GM23338 (cell line): ENCODE measurements around the gene TRIM67. TPM values are rescaled to one million over a fixed set of nuclear protein-coding genes. Genes with fewer than 3 reads are reported as not detected.

Experiments
- ATAC-seq: fragments of 200-7000 bp; cut with Tn5 transposase; 3 replicates; pipeline ENCODE4 v1.9.1; 2020
- DNase-seq: peaks from one replicate; pipeline ENCODE4 v3.0.0-alpha.2; 2015; ENCODE audit warnings: low spot score
- H2AFZ ChIP-seq: fragments of 200-600 bp; sonication (generic); 2 replicates; pipeline ENCODE4 v1.8.0; 2016; ENCODE audit warnings: antibody characterized with exemption, mild to moderate bottlenecking, moderate library complexity
- H3F3A ChIP-seq: fragments of 200-600 bp; sonication (generic); replicated peaks from 2 replicates; pipeline ENCODE4 v1.8.0; 2017; ENCODE audit warnings: antibody characterized with exemption, mixed run types, low read depth
- H3K27ac ChIP-seq: fragments of 200-600 bp; sonication (generic); 2 replicates; pipeline ENCODE4 v1.6.1; 2016; ENCODE audit warnings: low read depth
- H3K27me3 ChIP-seq: fragments of 200-600 bp; sonication (generic); 2 replicates; pipeline ENCODE4 v1.8.0; 2016; ENCODE audit warnings: mild to moderate bottlenecking, mixed run types, moderate library complexity; ENCODE audit not compliant: insufficient read depth
- H3K36me3 ChIP-seq: fragments of 200-600 bp; sonication (generic); 2 replicates; pipeline ENCODE4 v1.8.0; 2016; ENCODE audit warnings: mild to moderate bottlenecking; ENCODE audit not compliant: insufficient read depth
- H3K4me1 ChIP-seq: fragments of 200-600 bp; sonication (generic); 2 replicates; pipeline ENCODE4 v1.8.0; 2016; ENCODE audit warnings: mild to moderate bottlenecking, moderate library complexity; ENCODE audit not compliant: insufficient read depth
- H3K4me2 ChIP-seq: fragments of 200-600 bp; sonication (generic); 2 replicates; pipeline ENCODE4 v1.7.1; 2017; ENCODE audit warnings: mixed run types
- H3K4me3 ChIP-seq: fragments of 200-600 bp; sonication (generic); 2 replicates; pipeline ENCODE4 v1.6.1; 2016; ENCODE audit warnings: mixed run types
- H3K79me2 ChIP-seq: fragments of 200-600 bp; sonication (generic); replicated peaks from 2 replicates; pipeline ENCODE4 v1.8.0; 2017; ENCODE audit warnings: mild to moderate bottlenecking; ENCODE audit not compliant: insufficient read depth
- H3K9me2 ChIP-seq: fragments of 200-600 bp; sonication (generic); 2 replicates; pipeline ENCODE4 v1.8.0; 2017; ENCODE audit not compliant: insufficient read depth
- H4K20me1 ChIP-seq: fragments of 200-600 bp; sonication (generic); replicated peaks from 2 replicates; pipeline ENCODE4 v1.8.0; 2017; ENCODE audit warnings: mild to moderate bottlenecking; ENCODE audit not compliant: insufficient read depth
- H3K27ac Mint-ChIP-seq: 2 replicates; pipeline ENCODE4 v1.8.0; 2020; ENCODE audit warnings: inconsistent platforms, mild to moderate bottlenecking, moderate library complexity, mixed read lengths
- H3K27me3 Mint-ChIP-seq: 3 replicates; pipeline ENCODE4 v1.8.0; 2022; ENCODE audit warnings: low read depth, mild to moderate bottlenecking, moderate library complexity, mixed read lengths, inconsistent platforms; ENCODE audit not compliant: insufficient read depth, poor library complexity
- H3K36me3 Mint-ChIP-seq: 3 replicates; pipeline ENCODE4 v1.8.0; 2021; ENCODE audit warnings: low read depth, mild to moderate bottlenecking, inconsistent platforms, moderate library complexity, mixed read lengths
- H3K4me1 Mint-ChIP-seq: 3 replicates; pipeline ENCODE4 v1.8.0; 2020; ENCODE audit warnings: mild to moderate bottlenecking, inconsistent platforms, mixed read lengths
- H3K4me3 Mint-ChIP-seq: 3 replicates; pipeline ENCODE4 v1.8.0; 2021; ENCODE audit warnings: moderate library complexity, mild to moderate bottlenecking, inconsistent platforms, mixed read lengths
- H3K9me3 Mint-ChIP-seq: 3 replicates; pipeline ENCODE4 v1.8.0; 2020; ENCODE audit warnings: moderate library complexity, mild to moderate bottlenecking, inconsistent platforms, mixed read lengths
- CREB1 ChIP-seq: fragments of 250-450 bp; sonication (Bioruptor Pico); IDR thresholded peaks from 2 replicates; pipeline ENCODE4 v1.5.0; 2020; ENCODE audit warnings: low read depth, mild to moderate bottlenecking, moderate library complexity
- EZH2 ChIP-seq: fragments of 200-600 bp; sonication (generic); IDR thresholded peaks from one replicate; pipeline ENCODE4 v1.8.0; 2017; ENCODE audit warnings: antibody characterized with exemption, mild to moderate bottlenecking, low read depth; ENCODE audit not compliant: unreplicated experiment
- EZH2phosphoT487 ChIP-seq: fragments of 200-600 bp; sonication (generic); IDR thresholded peaks from one replicate; pipeline ENCODE4 v1.8.1; 2018; ENCODE audit warnings: antibody characterized with exemption; ENCODE audit not compliant: unreplicated experiment
- JUNB ChIP-seq: IDR thresholded peaks from one replicate; pipeline ENCODE4 v1.6.1; 2016; ENCODE audit warnings: antibody characterized with exemption; ENCODE audit not compliant: unreplicated experiment
- NANOG ChIP-seq: IDR thresholded peaks from 2 replicates; pipeline ENCODE4 v1.6.1; 2016; ENCODE audit warnings: antibody characterized with exemption, borderline replicate concordance
- POLR2AphosphoS5 ChIP-seq: IDR thresholded peaks from 2 replicates; pipeline ENCODE4 v1.6.1; 2016; ENCODE audit warnings: antibody characterized with exemption, low read depth
- STAT1 ChIP-seq: IDR thresholded peaks from one replicate; pipeline ENCODE4 v1.6.1; 2016; ENCODE audit warnings: antibody characterized with exemption; ENCODE audit not compliant: unreplicated experiment
- ZNF114 ChIP-seq: fragments of 250-450 bp; sonication (Bioruptor Pico); IDR thresholded peaks from 2 replicates; pipeline ENCODE4 v1.5.0; 2020; ENCODE audit warnings: mild to moderate bottlenecking, moderate library complexity
- ZNF331 ChIP-seq: fragments of 250-450 bp; sonication (Bioruptor Pico); IDR thresholded peaks from 2 replicates; pipeline ENCODE4 v1.5.0; 2020; ENCODE audit warnings: low read depth, mild to moderate bottlenecking, moderate library complexity
- polyA plus RNA-seq: library from polyadenylated mRNA; unstranded; fragments of >200 nt; fragmentation: Nextera tagmentation; extraction: Ambion mirVana; gene quantifications from 2 replicates; pipeline ENCODE4 v1.2.1, GENCODE V29; 2016
- total RNA-seq: library from RNA; depleted of rRNA; stranded (reverse); fragments of >200 nt; shearing (Covaris generic); gene quantifications from 2 replicates; pipeline ENCODE4 v1.2.3, GENCODE V29; 2014
- TF ChIP-seq, protein P1 (sequence below), 2 experiments: fragments of 200-600 bp in 1 of 2; sonication (generic) in 1 of 2; conservative IDR thresholded peaks; 2 replicates each; pipeline versions ENCODE4 v1.5.1 to v1.6.1; 2016 to 2017; ENCODE audit warnings: antibody characterized with exemption in 2 of 2, low read depth in 2 of 2, mild to moderate bottlenecking in 2 of 2, moderate library complexity in 1 of 2
- TF ChIP-seq, protein P2 (sequence below): IDR thresholded peaks from 2 replicates; pipeline ENCODE4 v1.6.1; 2016; ENCODE audit warnings: antibody characterized with exemption
- TF ChIP-seq, protein P3 (sequence below): IDR thresholded peaks from one replicate; pipeline ENCODE4 v1.6.1; 2018; ENCODE audit warnings: antibody characterized with exemption; ENCODE audit not compliant: unreplicated experiment
- TF ChIP-seq, protein P4 (sequence below): fragments of 250-450 bp; sonication (Bioruptor Pico); IDR thresholded peaks from 2 replicates; pipeline ENCODE4 v1.5.0; 2020; ENCODE audit warnings: mild to moderate bottlenecking, moderate library complexity

Gene TRIM67
- total and polyA plus RNA-seq, 2 experiments from 2014 or later = 0.03 TPM; not detected in 1

DNA sequence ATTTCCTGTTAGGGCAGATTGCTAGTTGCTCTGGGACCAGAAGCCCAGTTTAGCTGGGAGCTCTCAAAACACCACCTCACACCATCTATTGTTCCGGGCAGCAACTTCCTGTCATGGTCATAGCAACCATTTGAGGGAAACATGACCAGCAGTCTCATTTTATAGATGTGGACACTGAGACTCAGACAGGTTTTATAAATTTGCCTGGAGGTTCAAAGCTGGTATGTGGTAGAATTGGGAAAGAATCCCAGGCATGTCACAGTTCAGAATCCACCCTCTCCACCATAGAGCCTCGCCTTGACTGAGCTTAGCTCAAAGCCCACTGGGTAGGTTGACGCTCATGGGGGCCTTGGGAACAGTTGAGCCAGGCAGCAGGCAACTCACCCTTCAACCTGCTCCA, 14.0 kb upstream of the TRIM67 start:
- Histone ChIP-seq H3K79me2 (no peaks in the 10 kb centered on the region), H3F3A (no peaks in the 10 kb centered on the region), H2AFZ (no peak overlapping the region), H3K9me2 (no peaks in the 10 kb centered on the region), H3K4me3 (no peak overlapping the region), H3K4me2 (no peak overlapping the region), H3K4me1 (no peaks in the 10 kb centered on the region), H3K27ac (no peak overlapping the region), H4K20me1 (no peaks in the 10 kb centered on the region), H3K36me3 (no peaks in the 10 kb centered on the region), H3K27me3 (no peaks in the 10 kb centered on the region)
- Mint-ChIP-seq H3K9me3 (peaks cover 28% of the 10 kb centered on the region), H3K4me1 (no peaks in the 10 kb centered on the region), H3K27ac (no peak overlapping the region), H3K36me3 (peaks cover 11% of the 10 kb centered on the region), H3K4me3 (no peak overlapping the region), H3K27me3 (peaks cover 6% of the 10 kb centered on the region)
- TF ChIP-seq CREB1 (CRISPR knock-in tag) (no peak), STAT1 (no peak), ZNF114 (CRISPR knock-in tag) (no peak), NANOG (no peak), EZH2phosphoT487 (no peak), EZH2 (no peak), POLR2AphosphoS5 (no peak), ZNF331 (CRISPR knock-in tag) (no peak), JUNB (no peak)
- TF ChIP-seq, protein P1, sequence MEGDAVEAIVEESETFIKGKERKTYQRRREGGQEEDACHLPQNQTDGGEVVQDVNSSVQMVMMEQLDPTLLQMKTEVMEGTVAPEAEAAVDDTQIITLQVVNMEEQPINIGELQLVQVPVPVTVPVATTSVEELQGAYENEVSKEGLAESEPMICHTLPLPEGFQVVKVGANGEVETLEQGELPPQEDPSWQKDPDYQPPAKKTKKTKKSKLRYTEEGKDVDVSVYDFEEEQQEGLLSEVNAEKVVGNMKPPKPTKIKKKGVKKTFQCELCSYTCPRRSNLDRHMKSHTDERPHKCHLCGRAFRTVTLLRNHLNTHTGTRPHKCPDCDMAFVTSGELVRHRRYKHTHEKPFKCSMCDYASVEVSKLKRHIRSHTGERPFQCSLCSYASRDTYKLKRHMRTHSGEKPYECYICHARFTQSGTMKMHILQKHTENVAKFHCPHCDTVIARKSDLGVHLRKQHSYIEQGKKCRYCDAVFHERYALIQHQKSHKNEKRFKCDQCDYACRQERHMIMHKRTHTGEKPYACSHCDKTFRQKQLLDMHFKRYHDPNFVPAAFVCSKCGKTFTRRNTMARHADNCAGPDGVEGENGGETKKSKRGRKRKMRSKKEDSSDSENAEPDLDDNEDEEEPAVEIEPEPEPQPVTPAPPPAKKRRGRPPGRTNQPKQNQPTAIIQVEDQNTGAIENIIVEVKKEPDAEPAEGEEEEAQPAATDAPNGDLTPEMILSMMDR (conservative IDR thresholded peaks at IDR 0.05; ENCODE audit: low read depth in 2 of 2) = no peak
- TF ChIP-seq, protein P2, sequence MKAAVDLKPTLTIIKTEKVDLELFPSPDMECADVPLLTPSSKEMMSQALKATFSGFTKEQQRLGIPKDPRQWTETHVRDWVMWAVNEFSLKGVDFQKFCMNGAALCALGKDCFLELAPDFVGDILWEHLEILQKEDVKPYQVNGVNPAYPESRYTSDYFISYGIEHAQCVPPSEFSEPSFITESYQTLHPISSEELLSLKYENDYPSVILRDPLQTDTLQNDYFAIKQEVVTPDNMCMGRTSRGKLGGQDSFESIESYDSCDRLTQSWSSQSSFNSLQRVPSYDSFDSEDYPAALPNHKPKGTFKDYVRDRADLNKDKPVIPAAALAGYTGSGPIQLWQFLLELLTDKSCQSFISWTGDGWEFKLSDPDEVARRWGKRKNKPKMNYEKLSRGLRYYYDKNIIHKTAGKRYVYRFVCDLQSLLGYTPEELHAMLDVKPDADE = no peak
- TF ChIP-seq, protein P3, sequence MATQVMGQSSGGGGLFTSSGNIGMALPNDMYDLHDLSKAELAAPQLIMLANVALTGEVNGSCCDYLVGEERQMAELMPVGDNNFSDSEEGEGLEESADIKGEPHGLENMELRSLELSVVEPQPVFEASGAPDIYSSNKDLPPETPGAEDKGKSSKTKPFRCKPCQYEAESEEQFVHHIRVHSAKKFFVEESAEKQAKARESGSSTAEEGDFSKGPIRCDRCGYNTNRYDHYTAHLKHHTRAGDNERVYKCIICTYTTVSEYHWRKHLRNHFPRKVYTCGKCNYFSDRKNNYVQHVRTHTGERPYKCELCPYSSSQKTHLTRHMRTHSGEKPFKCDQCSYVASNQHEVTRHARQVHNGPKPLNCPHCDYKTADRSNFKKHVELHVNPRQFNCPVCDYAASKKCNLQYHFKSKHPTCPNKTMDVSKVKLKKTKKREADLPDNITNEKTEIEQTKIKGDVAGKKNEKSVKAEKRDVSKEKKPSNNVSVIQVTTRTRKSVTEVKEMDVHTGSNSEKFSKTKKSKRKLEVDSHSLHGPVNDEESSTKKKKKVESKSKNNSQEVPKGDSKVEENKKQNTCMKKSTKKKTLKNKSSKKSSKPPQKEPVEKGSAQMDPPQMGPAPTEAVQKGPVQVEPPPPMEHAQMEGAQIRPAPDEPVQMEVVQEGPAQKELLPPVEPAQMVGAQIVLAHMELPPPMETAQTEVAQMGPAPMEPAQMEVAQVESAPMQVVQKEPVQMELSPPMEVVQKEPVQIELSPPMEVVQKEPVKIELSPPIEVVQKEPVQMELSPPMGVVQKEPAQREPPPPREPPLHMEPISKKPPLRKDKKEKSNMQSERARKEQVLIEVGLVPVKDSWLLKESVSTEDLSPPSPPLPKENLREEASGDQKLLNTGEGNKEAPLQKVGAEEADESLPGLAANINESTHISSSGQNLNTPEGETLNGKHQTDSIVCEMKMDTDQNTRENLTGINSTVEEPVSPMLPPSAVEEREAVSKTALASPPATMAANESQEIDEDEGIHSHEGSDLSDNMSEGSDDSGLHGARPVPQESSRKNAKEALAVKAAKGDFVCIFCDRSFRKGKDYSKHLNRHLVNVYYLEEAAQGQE = no peak
- TF ChIP-seq, protein P4, sequence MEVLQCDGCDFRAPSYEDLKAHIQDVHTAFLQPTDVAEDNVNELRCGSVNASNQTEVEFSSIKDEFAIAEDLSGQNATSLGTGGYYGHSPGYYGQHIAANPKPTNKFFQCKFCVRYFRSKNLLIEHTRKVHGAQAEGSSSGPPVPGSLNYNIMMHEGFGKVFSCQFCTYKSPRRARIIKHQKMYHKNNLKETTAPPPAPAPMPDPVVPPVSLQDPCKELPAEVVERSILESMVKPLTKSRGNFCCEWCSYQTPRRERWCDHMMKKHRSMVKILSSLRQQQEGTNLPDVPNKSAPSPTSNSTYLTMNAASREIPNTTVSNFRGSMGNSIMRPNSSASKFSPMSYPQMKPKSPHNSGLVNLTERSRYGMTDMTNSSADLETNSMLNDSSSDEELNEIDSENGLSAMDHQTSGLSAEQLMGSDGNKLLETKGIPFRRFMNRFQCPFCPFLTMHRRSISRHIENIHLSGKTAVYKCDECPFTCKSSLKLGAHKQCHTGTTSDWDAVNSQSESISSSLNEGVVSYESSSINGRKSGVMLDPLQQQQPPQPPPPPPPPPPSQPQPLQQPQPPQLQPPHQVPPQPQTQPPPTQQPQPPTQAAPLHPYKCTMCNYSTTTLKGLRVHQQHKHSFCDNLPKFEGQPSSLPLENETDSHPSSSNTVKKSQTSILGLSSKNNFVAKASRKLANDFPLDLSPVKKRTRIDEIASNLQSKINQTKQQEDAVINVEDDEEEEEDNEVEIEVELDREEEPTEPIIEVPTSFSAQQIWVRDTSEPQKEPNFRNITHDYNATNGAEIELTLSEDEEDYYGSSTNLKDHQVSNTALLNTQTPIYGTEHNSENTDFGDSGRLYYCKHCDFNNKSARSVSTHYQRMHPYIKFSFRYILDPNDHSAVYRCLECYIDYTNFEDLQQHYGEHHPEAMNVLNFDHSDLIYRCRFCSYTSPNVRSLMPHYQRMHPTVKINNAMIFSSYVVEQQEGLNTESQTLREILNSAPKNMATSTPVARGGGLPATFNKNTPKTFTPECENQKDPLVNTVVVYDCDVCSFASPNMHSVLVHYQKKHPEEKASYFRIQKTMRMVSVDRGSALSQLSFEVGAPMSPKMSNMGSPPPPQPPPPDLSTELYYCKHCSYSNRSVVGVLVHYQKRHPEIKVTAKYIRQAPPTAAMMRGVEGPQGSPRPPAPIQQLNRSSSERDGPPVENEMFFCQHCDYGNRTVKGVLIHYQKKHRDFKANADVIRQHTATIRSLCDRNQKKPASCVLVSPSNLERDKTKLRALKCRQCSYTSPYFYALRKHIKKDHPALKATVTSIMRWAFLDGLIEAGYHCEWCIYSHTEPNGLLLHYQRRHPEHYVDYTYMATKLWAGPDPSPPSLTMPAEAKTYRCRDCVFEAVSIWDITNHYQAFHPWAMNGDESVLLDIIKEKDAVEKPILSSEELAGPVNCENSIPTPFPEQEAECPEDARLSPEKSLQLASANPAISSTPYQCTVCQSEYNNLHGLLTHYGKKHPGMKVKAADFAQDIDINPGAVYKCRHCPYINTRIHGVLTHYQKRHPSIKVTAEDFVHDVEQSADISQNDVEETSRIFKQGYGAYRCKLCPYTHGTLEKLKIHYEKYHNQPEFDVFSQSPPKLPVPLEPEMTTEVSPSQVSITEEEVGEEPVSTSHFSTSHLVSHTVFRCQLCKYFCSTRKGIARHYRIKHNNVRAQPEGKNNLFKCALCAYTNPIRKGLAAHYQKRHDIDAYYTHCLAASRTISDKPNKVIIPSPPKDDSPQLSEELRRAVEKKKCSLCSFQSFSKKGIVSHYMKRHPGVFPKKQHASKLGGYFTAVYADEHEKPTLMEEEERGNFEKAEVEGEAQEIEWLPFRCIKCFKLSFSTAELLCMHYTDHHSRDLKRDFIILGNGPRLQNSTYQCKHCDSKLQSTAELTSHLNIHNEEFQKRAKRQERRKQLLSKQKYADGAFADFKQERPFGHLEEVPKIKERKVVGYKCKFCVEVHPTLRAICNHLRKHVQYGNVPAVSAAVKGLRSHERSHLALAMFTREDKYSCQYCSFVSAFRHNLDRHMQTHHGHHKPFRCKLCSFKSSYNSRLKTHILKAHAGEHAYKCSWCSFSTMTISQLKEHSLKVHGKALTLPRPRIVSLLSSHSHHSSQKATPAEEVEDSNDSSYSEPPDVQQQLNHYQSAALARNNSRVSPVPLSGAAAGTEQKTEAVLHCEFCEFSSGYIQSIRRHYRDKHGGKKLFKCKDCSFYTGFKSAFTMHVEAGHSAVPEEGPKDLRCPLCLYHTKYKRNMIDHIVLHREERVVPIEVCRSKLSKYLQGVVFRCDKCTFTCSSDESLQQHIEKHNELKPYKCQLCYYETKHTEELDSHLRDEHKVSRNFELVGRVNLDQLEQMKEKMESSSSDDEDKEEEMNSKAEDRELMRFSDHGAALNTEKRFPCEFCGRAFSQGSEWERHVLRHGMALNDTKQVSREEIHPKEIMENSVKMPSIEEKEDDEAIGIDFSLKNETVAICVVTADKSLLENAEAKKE = no peak
- ATAC-seq (no peak), DNase-seq (no peak)
